Adrenal gland (tissue), 12 donors: ENCODE results near the gene JKAMP. TPM values are rescaled to one million over a fixed set of nuclear protein-coding genes. Genes with fewer than 3 reads are reported as not detected.

Experiments used
- DNase-seq, 7 donors: peaks; one replicate each; pipeline ENCODE4 v3.0.0-alpha.2; 2019 to 2020
- H3K27ac ChIP-seq, 5 donors: fragments of 200-600 bp; sonication (generic) in 4 of 5; 1 replicate in 3 of 5; 2 replicates in 2 of 5; pipeline versions ENCODE4 v1.5.1 to v1.8.0; 2016 to 2020; ENCODE audit warnings: mild to moderate bottlenecking in 1 of 5
- H3K27me3 ChIP-seq: fragments of 200-600 bp; 2 replicates; pipeline ENCODE4 v1.8.0; 2021
- H3K36me3 ChIP-seq, 2 donors: fragments of 200-600 bp; replicated peaks in 1 of 2; 1 replicate in 1 of 2; 2 replicates in 1 of 2; pipeline versions ENCODE4 v1.5.1 to v1.8.0; 2018 to 2022
- H3K4me1 ChIP-seq, 2 donors: fragments of 200-600 bp; replicated peaks in 1 of 2; 1 replicate in 1 of 2; 2 replicates in 1 of 2; pipeline versions ENCODE4 v1.5.1 to v1.8.0; 2018 to 2021
- H3K4me3 ChIP-seq, 4 donors: fragments of 200-600 bp; sonication (generic) in 3 of 4; one replicate each; pipeline ENCODE4 v1.5.1; 2016 to 2018
- H3K9me3 ChIP-seq, 3 donors: fragments of 200-600 bp; sonication (generic) in 1 of 3; replicated peaks in 1 of 3; 1 replicate in 2 of 3; 2 replicates in 1 of 3; pipeline versions ENCODE4 v1.5.1 to v1.8.0; 2016 to 2021
- CTCF ChIP-seq, 6 experiments: fragments of 450-650 bp in 4 of 6; fragments of 200-600 bp in 2 of 6; sonication (generic) in 1 of 6; IDR thresholded peaks; 1 replicate in 5 of 6; 2 replicates in 1 of 6; pipeline versions ENCODE4 v1.5.1 to v1.8.0; 2016 to 2021; ENCODE audit warnings: antibody characterized with exemption in 6 of 6, mild to moderate bottlenecking in 2 of 6, moderate library complexity in 1 of 6
- POLR2A ChIP-seq, 2 donors: fragments of 450-650 bp; IDR thresholded peaks; one replicate each; pipeline ENCODE4 v1.6.1; 2017; ENCODE audit warnings: antibody characterized with exemption in 2 of 2, mild to moderate bottlenecking in 2 of 2, moderate library complexity in 1 of 2
- WGBS, 4 donors: extraction: QIAGEN DNeasy Blood & Tissue Kit in 2 of 4; methylation state at CpG; one replicate each; pipeline versions ENCODE4 v1.1.5 to v1.1.7; 2013 to 2017; 5-methylcytosine and 5-hydroxymethylcytosine counted together
- intact Hi-C, 2 donors: fragments of 100-400 bp; cut with DNase I; formaldehyde crosslinking; loops; one replicate each; pipeline versions ENCODE4 v1.14.1 to v1.15.0; 2022 to 2023
- polyA plus RNA-seq, 3 donors: library from polyadenylated mRNA; stranded (reverse); fragments of 200-250 nt in 2 of 3; fragments of 350-450 nt in 1 of 3; fragmentation: Illumina TruSeq in 1 of 3; extraction: RNeasy Lipid Tissue Mini Kit (QIAGEN cat#74804) in 1 of 3; gene quantifications; one replicate each; pipeline ENCODE4 v1.2.3, GENCODE V29; 2013 to 2014
- total RNA-seq, 9 donors: library from RNA; depleted of rRNA in 4 of 9; stranded (reverse); fragments of >200 nt in 4 of 9; fragments of 120-200 nt in 1 of 9; fragmentation: NEBNext Ultra II Directional in 1 of 9; extraction: Animal tissue kit (Norgen Biotek cat#: 25700) in 1 of 9; gene quantifications; one replicate each; pipeline versions ENCODE4 v1.1.0 to v1.2.4, GENCODE V29; 2013 to 2023
- donor health status: healthy with polysubstance abuse.
- donor health status: Bipolar disorder and iron deficiency.
- donor health status: DM: yes; HTN: yes; CAD: no.
- donor health status: DM: no; HTN: no; CAD: no.
- donor health status: DM: no; HTN: no; CAD: no.
- donor health status: DM: yes; HTN: yes; CAD: no.

JKAMP gene
- total and polyA plus RNA-seq, 12 donors = 17.7 to 116 (median 53.9) TPM

GRCh38 chr14:59509101-59509500 is 24.8 kb downstream of the JKAMP start:
- TF ChIP-seq CTCF (IDR thresholded peaks at IDR 0.05) (no peak), POLR2A (IDR thresholded peaks at IDR 0.05) (no peak)
- H3K4me3 ChIP-seq = no peak overlapping the region
- H3K4me1 ChIP-seq = no peaks in the 10 kb centered on the region
- no peaks in the 10 kb centered on the region for H3K9me3 ChIP-seq
- intact Hi-C loops = no loop called here
- no peaks in the 10 kb centered on the region for H3K27me3 ChIP-seq
- no peak overlapping the region for H3K27ac ChIP-seq
- DNase-seq = no peak
- 48 to 70% (median 57%) methylated on average over 3 of the region's 3 CpGs for WGBS, 4 donors
- H3K36me3 ChIP-seq = peaks cover 0 to 4% of the 10 kb centered on the region in 2 donors

- Histone ChIP-seq H3K27ac (no peak overlapping the region), H3K27me3 (no peaks in the 10 kb centered on the region), H3K9me3 (no peaks in the 10 kb centered on the region), H3K36me3 (no peaks in the 10 kb centered on the region), H3K4me3 (no peak overlapping the region), H3K4me1 (no peaks in the 10 kb centered on the region)
- WGBS, 4 donors = 84 to 91% (median 87%) methylated on average over 2 of the region's 2 CpGs
- TF ChIP-seq CTCF (IDR thresholded peaks at IDR 0.05) (no peak), POLR2A (IDR thresholded peaks at IDR 0.05) (no peak)
- no peak for DNase-seq
- intact Hi-C loops = no loop called here
These were observed 25.7 kb downstream of the JKAMP start for GRCh38 chr14:59510001-59510400.

- Histone ChIP-seq H3K36me3 (no peaks in the 10 kb centered on the region), H3K27ac (no peak overlapping the region), H3K27me3 (no peaks in the 10 kb centered on the region), H3K9me3 (no peaks in the 10 kb centered on the region), H3K4me3 (no peak overlapping the region), H3K4me1 (no peaks in the 10 kb centered on the region)
- TF ChIP-seq POLR2A (IDR thresholded peaks at IDR 0.05) (no peak), CTCF (IDR thresholded peaks at IDR 0.05) (no peak)
- WGBS, 4 donors = 53 to 68% (median 60%) methylated on average over 3 of the region's 3 CpGs
- intact Hi-C loops = no loop called here
- no peak for DNase-seq
These were observed 26.6 kb downstream of the JKAMP start for GRCh38 chr14:59510966-59511365.

- TF ChIP-seq POLR2A (IDR thresholded peaks at IDR 0.05) = no peak
- TF ChIP-seq CTCF (IDR thresholded peaks at IDR 0.05) = peak in 1 of 6 experiments; percentile 19
- Histone ChIP-seq H3K4me1 (no peaks in the 10 kb centered on the region), H3K9me3 (no peaks in the 10 kb centered on the region), H3K36me3 (no peaks in the 10 kb centered on the region), H3K27me3 (no peaks in the 10 kb centered on the region), H3K4me3 (no peak overlapping the region), H3K27ac (no peak overlapping the region)
- DNase-seq = no peak
- intact Hi-C loops = no loop called here
- WGBS, 4 donors = 73 to 81% (median 76%) methylated on average over 4 of the region's 4 CpGs
These were observed 27.7 kb downstream of the JKAMP start for GRCh38 chr14:59511916-59512575.
